ENCODE measurements around the gene MPPED1. TPM values are rescaled to one million over a fixed set of nuclear protein-coding genes. Genes with fewer than 3 reads are reported as not detected.

Gene MPPED1
- total RNA-seq, 1 donor from 2014 or later: not detected

Other genes with a start within 250 kb of the MPPED1 start
- gene TTLL12, start 224.9 kb upstream of the MPPED1 start, total RNA-seq: 12.6 TPM
- gene SCUBE1, start 68.6 kb upstream of the MPPED1 start, total RNA-seq: 0.14 TPM

Data from left ventricle myocardium inferior (tissue), 1 donor.